GM19099 (cell line): ENCODE data around the gene RPL41.
A peak's percentile ranks its signal among the peaks of the same experiment; 100 is the strongest.

ENCODE experiments used
- POLR2A ChIP-seq: IDR thresholded peaks from 3 replicates; pipeline ENCODE4 v1.6.1; 2011; ENCODE audit warnings: low read depth; ENCODE audit not compliant: insufficient read length; ENCODE audit errors: extremely low read depth

Gene RPL41

DNA sequence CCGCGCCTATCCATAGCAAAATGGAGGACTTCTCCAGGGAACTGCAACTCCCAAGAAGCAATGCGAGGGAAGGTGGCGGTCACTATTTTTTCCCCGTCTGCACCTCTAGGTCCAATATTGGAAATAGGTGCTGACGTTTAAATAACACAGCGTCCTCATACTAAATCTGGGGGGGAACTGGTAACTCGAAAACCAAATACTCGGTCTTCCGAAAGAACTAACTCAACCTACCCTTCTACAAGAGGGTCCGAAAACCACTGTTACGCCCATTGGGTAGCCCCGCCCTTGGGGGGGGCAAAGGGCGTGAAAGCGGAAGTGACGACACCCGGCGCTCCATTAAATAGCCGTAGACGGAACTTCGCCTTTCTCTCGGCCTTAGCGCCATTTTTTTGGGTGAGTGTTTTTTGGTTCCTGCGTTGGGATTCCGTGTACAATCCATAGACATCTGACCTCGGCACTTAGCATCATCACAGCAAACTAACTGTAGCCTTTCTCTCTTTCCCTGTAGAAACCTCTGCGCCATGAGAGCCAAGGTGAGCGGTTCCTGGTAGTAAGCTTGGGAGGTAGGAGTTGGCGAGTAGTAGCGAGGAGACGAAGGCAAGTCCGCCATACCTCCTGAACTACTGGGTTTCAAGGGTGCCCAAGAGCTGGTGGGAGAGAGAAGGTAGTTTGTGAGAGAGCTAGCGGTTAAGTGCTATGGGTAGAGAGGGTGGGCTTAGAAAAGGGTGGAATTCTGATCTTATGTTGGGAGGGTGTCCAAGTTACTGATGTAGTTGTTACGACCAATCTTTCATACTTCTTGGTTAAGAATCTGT lies at the start of gene RPL41:
Gene RPL41, plus strand, starts transcription at position 367 of the 815 bp plus-strand sequence.
- TF ChIP-seq POLR2A: peak; percentile 100

DNA sequence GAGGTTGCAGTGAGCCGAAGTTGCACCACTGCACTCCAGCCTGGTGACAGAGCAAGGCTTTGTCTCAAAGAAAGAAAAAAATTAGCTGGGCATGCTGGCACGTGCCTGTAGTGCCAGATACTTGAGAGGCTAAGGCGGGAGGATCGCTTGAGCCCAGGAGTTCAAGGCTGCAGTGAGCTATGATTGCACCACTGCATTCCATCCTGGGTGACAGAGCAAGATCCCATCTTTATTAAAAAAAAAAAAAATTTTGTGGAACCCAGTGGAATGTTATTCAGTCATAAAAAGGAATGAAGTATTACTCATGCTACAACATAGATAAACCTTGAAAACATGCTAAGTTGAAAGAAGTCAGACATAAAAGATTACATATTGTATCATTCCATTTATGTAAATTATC lies 44.8 kb upstream of the RPL41 start:
- TF ChIP-seq POLR2A: no peak

DNA sequence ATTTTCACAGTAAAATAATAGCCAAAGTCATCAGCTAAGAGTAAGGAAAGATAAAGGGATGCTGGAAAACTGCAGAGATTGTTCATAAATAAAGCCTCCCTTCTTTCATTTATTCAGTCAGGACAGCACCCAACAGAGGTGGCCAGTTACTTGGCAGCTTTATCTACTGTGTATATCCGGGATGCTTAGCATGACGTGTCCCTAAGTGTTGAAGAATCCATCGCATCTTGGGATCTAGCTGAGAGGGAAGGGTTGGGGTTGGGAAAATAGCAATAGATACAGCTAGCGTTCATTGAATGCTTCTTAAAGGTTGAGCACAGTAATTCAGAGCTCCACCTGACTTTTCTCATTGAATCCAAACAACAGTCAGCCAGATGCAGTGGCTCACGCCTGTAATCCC lies 42.0 kb upstream of the RPL41 start:
- no peak for TF ChIP-seq POLR2A

DNA sequence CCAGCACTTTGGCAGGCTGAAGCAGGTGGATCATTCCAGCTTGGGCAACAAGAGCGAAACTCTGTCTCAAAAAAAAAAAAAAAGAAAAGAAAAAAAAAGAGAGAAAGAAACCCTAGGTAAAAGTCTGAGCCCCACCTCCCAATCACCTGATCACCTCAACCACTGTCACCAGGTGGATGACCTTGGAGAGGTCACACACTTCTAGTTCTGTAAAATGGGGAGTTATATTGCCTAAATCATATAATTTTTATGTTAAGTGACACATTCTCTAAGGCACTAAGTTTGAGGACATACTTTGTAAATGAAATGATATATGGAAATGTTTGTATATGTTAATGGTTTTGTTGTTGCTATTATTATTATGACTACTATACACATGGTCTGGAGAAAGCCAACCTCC lies 38.0 kb upstream of the RPL41 start:
- no peak for TF ChIP-seq POLR2A

DNA sequence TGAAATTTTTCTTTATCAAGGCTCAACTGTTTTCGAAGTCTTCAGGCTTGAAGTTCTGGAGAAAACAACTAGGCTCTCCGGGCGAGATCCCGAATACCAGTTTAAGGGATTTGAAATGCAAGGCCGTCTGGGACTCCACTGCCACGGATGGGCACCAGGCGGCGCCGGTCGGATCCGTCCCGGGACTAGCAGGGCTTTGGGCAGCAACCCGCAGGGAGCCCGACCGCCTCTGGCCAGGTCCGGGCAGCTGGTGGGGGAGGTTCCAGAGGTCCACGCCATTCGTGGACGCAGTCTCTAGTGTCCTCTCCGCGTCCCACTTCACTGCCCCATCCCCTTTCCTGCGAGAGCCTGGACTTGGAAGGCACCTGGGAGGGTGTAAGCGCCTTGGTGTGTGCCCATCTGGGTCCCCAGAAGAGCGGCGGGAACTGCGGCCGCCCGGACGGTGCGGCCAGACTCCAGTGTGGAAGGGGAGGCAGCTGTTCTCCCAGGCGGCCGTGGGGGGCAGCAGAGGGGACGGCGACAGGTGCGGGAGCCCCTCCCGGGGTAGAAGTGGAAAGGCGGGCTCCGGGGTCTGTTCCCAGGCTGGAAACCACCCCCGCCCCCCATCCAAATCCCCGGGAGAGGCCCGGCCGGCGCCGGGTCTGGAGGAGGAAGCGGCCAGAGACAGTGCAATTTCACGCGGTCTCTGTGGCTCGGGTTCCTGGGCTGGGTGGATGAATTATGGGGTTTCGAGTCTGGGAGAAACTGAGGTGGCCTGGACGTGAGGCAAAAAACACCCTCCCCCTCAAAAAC lies 37.3 kb upstream of the RPL41 start:
- no peak for TF ChIP-seq POLR2A

DNA sequence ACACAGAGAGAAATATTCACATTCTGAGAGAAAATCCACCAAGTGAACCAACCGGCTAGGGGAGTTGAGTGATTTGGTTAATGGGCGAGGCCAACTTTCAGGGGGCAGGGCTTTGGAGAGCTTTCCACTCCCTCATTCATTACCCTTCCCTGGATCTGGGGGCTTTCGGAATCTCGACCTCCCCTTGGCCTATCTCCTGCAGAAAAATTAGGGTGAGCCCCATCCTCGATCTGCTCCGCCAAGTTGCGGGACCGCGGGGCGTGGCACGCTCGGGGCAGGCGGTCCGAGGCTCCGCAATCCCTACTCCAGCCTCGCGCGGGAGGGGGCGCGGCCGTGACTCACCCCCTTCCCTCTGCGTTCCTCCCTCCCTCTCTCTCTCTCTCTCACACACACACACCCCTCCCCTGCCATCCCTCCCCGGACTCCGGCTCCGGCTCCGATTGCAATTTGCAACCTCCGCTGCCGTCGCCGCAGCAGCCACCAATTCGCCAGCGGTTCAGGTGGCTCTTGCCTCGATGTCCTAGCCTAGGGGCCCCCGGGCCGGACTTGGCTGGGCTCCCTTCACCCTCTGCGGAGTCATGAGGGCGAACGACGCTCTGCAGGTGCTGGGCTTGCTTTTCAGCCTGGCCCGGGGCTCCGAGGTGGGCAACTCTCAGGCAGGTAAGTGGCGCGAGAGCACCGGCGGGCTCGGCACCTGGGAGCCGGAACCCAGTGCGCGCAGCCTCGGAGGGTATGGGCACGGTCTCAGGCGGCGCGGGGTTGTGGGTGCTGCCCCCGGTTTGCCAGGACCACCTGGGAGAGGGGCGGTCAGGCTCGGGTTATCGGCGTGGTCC lies 36.5 kb upstream of the RPL41 start, which contains the start of gene ERBB3:
Gene ERBB3, plus strand, starts transcription at position 443 of the 833 bp plus-strand sequence. Its CDS starts 136 bp downstream, at position 579.
- no peak for TF ChIP-seq POLR2A

DNA sequence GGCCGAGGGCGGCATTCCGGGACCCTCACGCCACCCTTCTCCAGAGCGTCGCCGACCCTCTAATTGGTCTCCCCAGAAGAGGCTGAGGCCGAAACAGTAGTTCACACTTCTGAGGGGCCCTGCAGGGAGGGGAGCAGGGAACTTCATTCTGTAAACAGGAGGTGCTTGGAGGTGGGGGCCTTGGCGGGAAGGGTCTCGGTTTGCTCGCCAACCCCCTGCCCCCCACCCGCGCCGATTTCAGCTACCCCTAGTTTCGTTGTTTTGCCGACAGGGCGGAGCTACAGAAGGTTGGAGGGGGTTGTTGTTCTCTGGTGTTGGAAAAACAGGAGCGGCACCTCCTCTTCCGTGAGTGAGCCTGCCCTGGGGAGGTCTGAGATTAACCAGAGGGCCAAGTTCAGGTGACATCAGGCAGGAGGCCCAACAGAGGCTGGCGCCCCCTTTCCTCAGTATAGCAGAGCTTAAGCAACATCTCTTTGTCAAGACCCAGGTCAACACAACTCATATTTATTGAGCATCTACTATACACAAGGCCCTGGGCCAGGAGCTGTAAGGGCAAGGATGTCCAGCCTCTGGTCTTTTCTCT lies 35.8 kb upstream of the RPL41 start:
- no peak for TF ChIP-seq POLR2A

- no peak for TF ChIP-seq POLR2A
Measured at GRCh38 chr12:56081393-56082347, 34.8 kb upstream of the RPL41 start.

DNA sequence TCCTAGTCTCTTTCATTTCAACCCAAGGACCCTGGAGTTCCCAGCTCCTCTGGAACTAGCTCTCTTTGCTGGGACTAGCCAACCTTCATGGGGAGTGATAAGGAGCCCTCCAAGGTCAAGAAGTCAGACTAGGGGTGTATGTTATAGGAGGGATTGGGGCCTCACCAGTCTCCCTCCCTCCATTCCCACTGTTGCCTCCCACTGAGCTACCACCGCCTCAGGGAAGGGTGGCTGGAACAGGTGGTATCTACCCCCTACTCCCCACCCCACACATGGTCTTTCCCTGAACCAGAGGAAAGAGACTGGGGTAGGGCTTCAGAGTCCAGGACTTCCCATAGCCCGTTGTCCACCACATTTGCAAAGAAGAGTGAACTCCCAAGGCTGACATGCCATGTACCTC lies 34.1 kb upstream of the RPL41 start:
- TF ChIP-seq POLR2A: no peak

- TF ChIP-seq POLR2A: no peak
Measured at GRCh38 chr12:56082967-56083366, 33.5 kb upstream of the RPL41 start.

GRCh38 chr12:56084958-56085543 lies 31.4 kb upstream of the RPL41 start:
- no peak for TF ChIP-seq POLR2A

DNA sequence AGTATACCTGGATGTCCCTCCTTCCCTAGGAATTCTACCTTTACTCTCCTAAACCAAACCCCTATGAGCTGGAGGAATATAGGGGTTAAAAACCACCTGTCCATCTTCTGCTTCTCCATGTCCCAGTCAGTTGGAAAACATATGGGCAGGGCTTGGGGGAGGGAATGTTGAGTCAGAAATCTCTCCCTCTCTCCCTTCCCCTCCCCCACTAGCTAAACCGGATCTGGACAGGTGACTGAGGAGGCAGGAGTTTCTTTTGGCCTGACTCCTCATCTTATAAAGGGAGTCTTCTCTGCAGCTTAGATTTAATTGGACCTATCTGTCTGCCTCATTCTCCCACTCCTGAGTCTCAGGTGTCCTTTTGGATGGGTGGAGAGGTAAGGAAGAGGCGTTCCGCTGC lies 30.3 kb upstream of the RPL41 start:
- TF ChIP-seq POLR2A: no peak

DNA sequence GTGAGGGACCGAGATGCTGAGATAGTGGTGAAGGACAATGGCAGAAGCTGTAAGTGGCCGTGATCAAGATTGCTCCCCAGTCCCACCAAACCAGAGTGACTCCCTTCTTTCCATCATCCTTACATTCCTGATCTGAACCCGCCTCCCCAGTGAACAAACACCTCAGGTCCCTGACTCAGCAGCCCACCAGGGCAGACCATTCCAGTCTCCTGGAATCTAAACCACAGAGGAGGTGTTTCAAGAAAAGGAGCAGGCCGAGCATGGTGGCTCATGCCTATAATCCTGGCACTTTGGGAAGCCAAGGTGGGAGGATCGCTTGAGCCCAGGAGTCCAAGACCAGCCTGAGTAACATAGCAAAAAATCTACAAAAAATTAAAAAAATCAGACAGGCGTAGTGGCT lies 29.8 kb upstream of the RPL41 start:
- TF ChIP-seq POLR2A: no peak
